ENCODE data around the gene PHF20.
"Not testable (repeated sequence)": the region's sequence is repeated elsewhere in the genome, so short reads cannot be mapped to it uniquely, and the experiment has no call there.

The PHF20 gene

GRCh38 chr20:35771689-35772562 is at the start of gene PHF20:
TSS of gene PHF20 (plus strand) at chr20:35772015. CDS start at chr20:35801523, 29,508 bp downstream.
- peak; percentile 68 for DNase-seq

- not testable (repeated sequence) for DNase-seq
Observed at GRCh38 chr20:35723275-35723639, 48.6 kb upstream of the PHF20 start.

- DNase-seq = not testable (repeated sequence)
Observed at GRCh38 chr20:35723652-35724320, 48.0 kb upstream of the PHF20 start.

GRCh38 chr20:35724321-35725230 is 47.2 kb upstream of the PHF20 start:
- no peak for DNase-seq

GRCh38 chr20:35726842-35727711 is 44.7 kb upstream of the PHF20 start:
- no peak for DNase-seq

GRCh38 chr20:35729283-35729807 is 42.5 kb upstream of the PHF20 start:
- DNase-seq = no peak

GRCh38 chr20:35729836-35730582 is 41.8 kb upstream of the PHF20 start:
- no peak for DNase-seq

- DNase-seq = no peak
Observed at GRCh38 chr20:35730583-35731468, 41.0 kb upstream of the PHF20 start.

- no peak for DNase-seq
Observed at GRCh38 chr20:35731469-35731788, 40.4 kb upstream of the PHF20 start.

GRCh38 chr20:35731862-35732643 is 39.8 kb upstream of the PHF20 start:
- no peak for DNase-seq

- no peak for DNase-seq
Observed at GRCh38 chr20:35732644-35732982, 39.2 kb upstream of the PHF20 start.

GRCh38 chr20:35734374-35734773 is 37.4 kb upstream of the PHF20 start:
- no peak for DNase-seq

- no peak for DNase-seq
Observed at GRCh38 chr20:35734777-35735649, 36.8 kb upstream of the PHF20 start.

- DNase-seq = no peak
Observed at GRCh38 chr20:35735826-35736470, 35.9 kb upstream of the PHF20 start.

- DNase-seq = no peak
Observed at GRCh38 chr20:35737865-35738333, 33.9 kb upstream of the PHF20 start.

GRCh38 chr20:35738410-35739179 is 33.2 kb upstream of the PHF20 start:
- DNase-seq = no peak
